CD4-positive, CD25-positive, alpha-beta regulatory T cell (primary cell): ENCODE results near the gene ASPSCR1. TPM values are rescaled to one million over a fixed set of nuclear protein-coding genes. Genes with fewer than 3 reads are reported as not detected.

Experiments
- ATAC-seq, 2 donors: fragments of 150-1000 bp; cut with Tn5 transposase; one replicate each; pipeline ENCODE4 v1.10.0; 2021; ENCODE audit warnings: low read depth in 2 of 2, moderate number of reproducible peaks in 2 of 2, moderate library complexity in 1 of 2
- DNase-seq, 3 donors: peaks; one replicate each; pipeline versions ENCODE4 v3.0.0 to v3.0.0-alpha.2; 2012 to 2022; ENCODE audit warnings: mixed read lengths in 1 of 3
- H3K27ac ChIP-seq: one replicate; pipeline ENCODE4 v1.7.0; 2013; ENCODE audit warnings: mild to moderate bottlenecking, low read length; ENCODE audit not compliant: insufficient read depth, poor library complexity, severe bottlenecking
- H3K27me3 ChIP-seq: one replicate; pipeline ENCODE4 v1.7.0; 2013; ENCODE audit warnings: low read length; ENCODE audit not compliant: control insufficient read depth, insufficient read depth
- H3K36me3 ChIP-seq: one replicate; pipeline ENCODE4 v1.7.0; 2013; ENCODE audit warnings: mild to moderate bottlenecking, low read length, moderate library complexity; ENCODE audit not compliant: control insufficient read depth, insufficient read depth
- H3K4me1 ChIP-seq: 2 replicates; pipeline ENCODE4 v1.7.0; 2013; ENCODE audit warnings: mild to moderate bottlenecking, low read length; ENCODE audit not compliant: insufficient read depth, control insufficient read depth, poor library complexity, severe bottlenecking
- H3K4me3 ChIP-seq: one replicate; pipeline ENCODE4 v1.7.0; 2013; ENCODE audit warnings: low read depth, mild to moderate bottlenecking, low read length, moderate library complexity
- H3K9me3 ChIP-seq, 2 experiments: 1 replicate in 1 of 2; 2 replicates in 1 of 2; pipeline ENCODE4 v1.7.0; 2013; ENCODE audit warnings: low read length in 2 of 2, mild to moderate bottlenecking in 1 of 2, moderate library complexity in 1 of 2; ENCODE audit not compliant: control insufficient read depth in 2 of 2
- H3K27ac Mint-ChIP-seq, 3 donors: one replicate each; pipeline ENCODE4 v1.8.0; 2020 to 2022; ENCODE audit warnings: mild to moderate bottlenecking in 3 of 3, mixed read lengths in 3 of 3, moderate library complexity in 2 of 3
- H3K27me3 Mint-ChIP-seq: one replicate; pipeline ENCODE4 v1.8.0; 2022; ENCODE audit warnings: mild to moderate bottlenecking, mixed read lengths
- H3K36me3 Mint-ChIP-seq: one replicate; pipeline ENCODE4 v1.8.0; 2020; ENCODE audit warnings: mixed read lengths
- H3K4me1 Mint-ChIP-seq, 4 donors: one replicate each; pipeline ENCODE4 v1.8.0; 2020 to 2022; ENCODE audit warnings: mixed read lengths in 4 of 4, mild to moderate bottlenecking in 1 of 4
- H3K4me3 Mint-ChIP-seq, 4 donors: one replicate each; pipeline ENCODE4 v1.8.0; 2020 to 2022; ENCODE audit warnings: mild to moderate bottlenecking in 4 of 4, mixed read lengths in 4 of 4, moderate library complexity in 3 of 4
- H3K9me3 Mint-ChIP-seq, 7 donors: one replicate each; pipeline ENCODE4 v1.8.0; 2020 to 2022; ENCODE audit warnings: mixed read lengths in 7 of 7, mild to moderate bottlenecking in 3 of 7, moderate library complexity in 2 of 7
- polyA plus RNA-seq, 4 donors: library from polyadenylated mRNA; unstranded; fragments of 300-500 nt; fragmentation: Illumina TruSeq; gene quantifications; one replicate each; pipeline ENCODE4 v1.2.3, GENCODE V29; 2021
- total RNA-seq: library from RNA; stranded (reverse); gene quantifications from one replicate; pipeline ENCODE4 v1.2.3, GENCODE V29; 2022

ASPSCR1 gene
- total and polyA plus RNA-seq, 5 donors from 2014 or later, result 25.2 to 41.4 (median 29.1) TPM

- H3K9me3 ChIP-seq, result no peaks in the 10 kb centered on the region
- H3K4me1 ChIP-seq, result peaks cover 39% of the 10 kb centered on the region
- no peaks in the 10 kb centered on the region for H3K27me3 Mint-ChIP-seq
- H3K4me3 Mint-ChIP-seq, result peak overlapping the region in 1 of 4 donors; percentile 73
- no peaks in the 10 kb centered on the region for H3K36me3 Mint-ChIP-seq
- no peak overlapping the region for H3K27ac ChIP-seq
- ATAC-seq (no peak), DNase-seq (no peak)
- no peak overlapping the region for H3K27ac Mint-ChIP-seq
- H3K27me3 ChIP-seq, result no peaks in the 10 kb centered on the region
- H3K4me3 ChIP-seq, result no peak overlapping the region
- H3K4me1 Mint-ChIP-seq, result peaks cover 0 to 36% (median 8%) of the 10 kb centered on the region in 4 donors
- H3K9me3 Mint-ChIP-seq, result no peaks in the 10 kb centered on the region
- H3K36me3 ChIP-seq, result no peaks in the 10 kb centered on the region
Observed at GRCh38 chr17:82025401-82026107, 48.1 kb downstream of the ASPSCR1 start.

GRCh38 chr17:82028246-82028645 is 50.8 kb downstream of the ASPSCR1 start:
- Histone ChIP-seq H3K4me1 (peaks cover 34% of the 10 kb centered on the region), H3K27me3 (no peaks in the 10 kb centered on the region), H3K27ac (no peak overlapping the region), H3K9me3 (no peaks in the 10 kb centered on the region), H3K36me3 (no peaks in the 10 kb centered on the region), H3K4me3 (no peak overlapping the region)
- H3K36me3 Mint-ChIP-seq, result no peaks in the 10 kb centered on the region
- no peak overlapping the region for H3K4me3 Mint-ChIP-seq
- H3K9me3 Mint-ChIP-seq, result no peaks in the 10 kb centered on the region
- H3K4me1 Mint-ChIP-seq, result peaks cover 0 to 21% (median 0%) of the 10 kb centered on the region in 4 donors
- ATAC-seq, result no peak
- H3K27ac Mint-ChIP-seq, result no peak overlapping the region
- no peak for DNase-seq
- no peaks in the 10 kb centered on the region for H3K27me3 Mint-ChIP-seq

GRCh38 chr17:82028966-82029365 is 51.5 kb downstream of the ASPSCR1 start:
- H3K4me1 Mint-ChIP-seq, result peaks cover 0 to 18% (median 0%) of the 10 kb centered on the region in 4 donors
- peaks cover 28% of the 10 kb centered on the region for H3K4me1 ChIP-seq
- H3K27me3 Mint-ChIP-seq, result no peaks in the 10 kb centered on the region
- no peak for ATAC-seq
- no peak overlapping the region for H3K27ac ChIP-seq
- no peak overlapping the region for H3K4me3 Mint-ChIP-seq
- no peak overlapping the region for H3K4me3 ChIP-seq
- no peaks in the 10 kb centered on the region for H3K27me3 ChIP-seq
- H3K9me3 Mint-ChIP-seq, result no peaks in the 10 kb centered on the region
- H3K9me3 ChIP-seq, result no peaks in the 10 kb centered on the region
- DNase-seq, result no peak
- no peaks in the 10 kb centered on the region for H3K36me3 Mint-ChIP-seq
- H3K27ac Mint-ChIP-seq, result no peak overlapping the region
- no peaks in the 10 kb centered on the region for H3K36me3 ChIP-seq

GRCh38 chr17:82029391-82029790 is 52.0 kb downstream of the ASPSCR1 start:
- H3K9me3 ChIP-seq, result no peaks in the 10 kb centered on the region
- Mint-ChIP-seq H3K4me1 (peaks cover 0 to 14% (median 0%) of the 10 kb centered on the region in 4 donors), H3K36me3 (no peaks in the 10 kb centered on the region), H3K9me3 (no peaks in the 10 kb centered on the region), H3K27me3 (no peaks in the 10 kb centered on the region), H3K27ac (no peak overlapping the region), H3K4me3 (peak overlapping the region in 2 of 4 donors; percentile 62 to 74)
- H3K4me3 ChIP-seq, result no peak overlapping the region
- ATAC-seq (no peak), DNase-seq (no peak)
- H3K36me3 ChIP-seq, result no peaks in the 10 kb centered on the region
- H3K4me1 ChIP-seq, result peaks cover 23% of the 10 kb centered on the region
- no peak overlapping the region for H3K27ac ChIP-seq
- H3K27me3 ChIP-seq, result no peaks in the 10 kb centered on the region

- ATAC-seq, result no peak
- peak overlapping the region in 3 of 4 donors; percentile 62 to 91 (median 74) for H3K4me3 Mint-ChIP-seq
- H3K4me3 ChIP-seq, result no peak overlapping the region
- no peaks in the 10 kb centered on the region for H3K36me3 ChIP-seq
- H3K27ac ChIP-seq, result no peak overlapping the region
- H3K9me3 Mint-ChIP-seq, result no peaks in the 10 kb centered on the region
- no peaks in the 10 kb centered on the region for H3K27me3 ChIP-seq
- H3K36me3 Mint-ChIP-seq, result peaks cover 2% of the 10 kb centered on the region
- no peaks in the 10 kb centered on the region for H3K9me3 ChIP-seq
- DNase-seq, result peak in 1 of 3 donors; percentile 21
- no peaks in the 10 kb centered on the region for H3K27me3 Mint-ChIP-seq
- H3K27ac Mint-ChIP-seq, result no peak overlapping the region
- H3K4me1 ChIP-seq, result peaks cover 20% of the 10 kb centered on the region
- peaks cover 0 to 17% (median 2%) of the 10 kb centered on the region in 4 donors for H3K4me1 Mint-ChIP-seq
Observed at GRCh38 chr17:82029990-82030469, 52.6 kb downstream of the ASPSCR1 start.

- no peaks in the 10 kb centered on the region for H3K9me3 Mint-ChIP-seq
- H3K27me3 Mint-ChIP-seq, result no peaks in the 10 kb centered on the region
- Histone ChIP-seq H3K4me3 (no peak overlapping the region), H3K36me3 (no peaks in the 10 kb centered on the region), H3K9me3 (no peaks in the 10 kb centered on the region), H3K4me1 (peaks cover 23% of the 10 kb centered on the region), H3K27ac (no peak overlapping the region), H3K27me3 (no peaks in the 10 kb centered on the region)
- peak overlapping the region; percentile 86 to 91 (median 90) for H3K4me3 Mint-ChIP-seq
- DNase-seq (peak; percentile 72 to 86 (median 84)), ATAC-seq (peak; percentile 81 to 82)
- H3K27ac Mint-ChIP-seq, result peak overlapping the region in 2 of 3 donors; percentile 63 to 71
- H3K4me1 Mint-ChIP-seq, result peaks cover 0 to 23% (median 7%) of the 10 kb centered on the region in 4 donors
- peaks cover 5% of the 10 kb centered on the region for H3K36me3 Mint-ChIP-seq
Observed at GRCh38 chr17:82030470-82031302, 53.3 kb downstream of the ASPSCR1 start.

GRCh38 chr17:82031303-82031884 is 54.0 kb downstream of the ASPSCR1 start, which contains the start of gene RAC3:
TSS of gene RAC3 (plus strand) at chr17:82031678. CDS start at chr17:82031762, 84 bp downstream.
- H3K27ac Mint-ChIP-seq, result peak within 1 kb of the TSS in 2 of 3 donors; percentile 63 to 71

More at GRCh38 chr17:82031303-82031884, 54.0 kb downstream of the ASPSCR1 start, which contains the start of gene RAC3:
- H3K27me3 Mint-ChIP-seq, result no peaks in the 10 kb centered on the region
- peaks cover 29% of the 10 kb centered on the region for H3K4me1 ChIP-seq
- H3K27ac ChIP-seq, result no peak within 1 kb of the TSS
- H3K9me3 Mint-ChIP-seq, result no peaks in the 10 kb centered on the region
- H3K9me3 ChIP-seq, result no peaks in the 10 kb centered on the region
- peak within 1 kb of the TSS; percentile 86 to 91 (median 90) for H3K4me3 Mint-ChIP-seq
- peaks cover 5% of the 10 kb centered on the region for H3K36me3 Mint-ChIP-seq
- peak in 1 of 2 donors; percentile 4 for ATAC-seq
- no peak for DNase-seq
- H3K27me3 ChIP-seq, result no peaks in the 10 kb centered on the region
- peaks cover 0 to 28% (median 7%) of the 10 kb centered on the region in 4 donors for H3K4me1 Mint-ChIP-seq
- no peak within 1 kb of the TSS for H3K4me3 ChIP-seq
- no peaks in the 10 kb centered on the region for H3K36me3 ChIP-seq
